Bronchial epithelial cell (primary cell): ENCODE measurements around the gene GLRA2. TPM values are rescaled to one million over a fixed set of nuclear protein-coding genes. Genes with fewer than 3 reads are reported as not detected.
"Not testable (repeated sequence)": the region's sequence is repeated elsewhere in the genome, so short reads cannot be mapped to it uniquely, and the experiment has no call there.

Experiments
- DNase-seq: peaks from one replicate; pipeline ENCODE4 v3.0.0-alpha.2; 2010; ENCODE audit warnings: low read depth
- FAIRE-seq: peaks from 2 replicates; lab custom pipeline; 2011; peaks lifted over from hg19 to GRCh38; lab: Jason Lieb, UNC
- H3K27me3 ChIP-seq: 2 replicates; pipeline ENCODE4 v1.5.1; 2011; ENCODE audit warnings: low read length; ENCODE audit not compliant: control insufficient read depth, insufficient read depth
- H3K36me3 ChIP-seq: 2 replicates; pipeline ENCODE4 v1.5.1; 2011; ENCODE audit warnings: low read length; ENCODE audit not compliant: control insufficient read depth, insufficient read depth
- H3K4me3 ChIP-seq: 2 replicates; pipeline ENCODE4 v1.5.1; 2011; ENCODE audit warnings: mild to moderate bottlenecking, low read depth, low read length, control low read depth
- total RNA-seq: library from RNA; depleted of rRNA; stranded (reverse); fragments of >200 nt; gene quantifications from 2 replicates; pipeline ENCODE4 v1.2.1, GENCODE V29; 2014
- TF ChIP-seq, protein P1 (sequence below): IDR thresholded peaks from 2 replicates; pipeline ENCODE4 v1.5.1; 2011; ENCODE audit warnings: mild to moderate bottlenecking, moderate library complexity, low read length, control low read depth, inconsistent platforms; ENCODE audit not compliant: insufficient read depth, severe bottlenecking

GLRA2 gene
- total RNA-seq, 1 donor from 2014 or later = not detected

DNA sequence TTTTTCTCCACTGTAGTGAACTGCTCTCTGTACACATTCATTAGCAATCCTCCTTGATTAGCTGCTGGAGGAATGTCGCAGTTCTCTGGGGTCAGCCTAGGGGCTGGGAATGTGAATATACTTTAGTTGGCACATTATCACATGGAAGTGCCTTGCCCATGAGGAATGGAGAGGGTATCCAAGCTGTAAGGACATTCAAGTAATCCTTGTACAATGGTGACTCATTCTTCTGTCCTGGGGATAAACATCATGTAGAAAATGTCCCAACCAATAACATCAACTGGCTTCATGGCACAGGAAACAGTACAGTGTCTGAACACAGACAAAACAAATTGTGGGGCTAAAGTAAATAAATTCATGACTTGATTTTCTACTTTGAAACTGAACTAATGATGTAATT lies 147.1 kb downstream of the GLRA2 start:
- FAIRE-seq (no peak), DNase-seq (peak; percentile 17)
- no peaks in the 10 kb centered on the region for H3K36me3 ChIP-seq
- no peaks in the 10 kb centered on the region for H3K27me3 ChIP-seq
- H3K4me3 ChIP-seq = no peak overlapping the region
- TF ChIP-seq, protein P1, sequence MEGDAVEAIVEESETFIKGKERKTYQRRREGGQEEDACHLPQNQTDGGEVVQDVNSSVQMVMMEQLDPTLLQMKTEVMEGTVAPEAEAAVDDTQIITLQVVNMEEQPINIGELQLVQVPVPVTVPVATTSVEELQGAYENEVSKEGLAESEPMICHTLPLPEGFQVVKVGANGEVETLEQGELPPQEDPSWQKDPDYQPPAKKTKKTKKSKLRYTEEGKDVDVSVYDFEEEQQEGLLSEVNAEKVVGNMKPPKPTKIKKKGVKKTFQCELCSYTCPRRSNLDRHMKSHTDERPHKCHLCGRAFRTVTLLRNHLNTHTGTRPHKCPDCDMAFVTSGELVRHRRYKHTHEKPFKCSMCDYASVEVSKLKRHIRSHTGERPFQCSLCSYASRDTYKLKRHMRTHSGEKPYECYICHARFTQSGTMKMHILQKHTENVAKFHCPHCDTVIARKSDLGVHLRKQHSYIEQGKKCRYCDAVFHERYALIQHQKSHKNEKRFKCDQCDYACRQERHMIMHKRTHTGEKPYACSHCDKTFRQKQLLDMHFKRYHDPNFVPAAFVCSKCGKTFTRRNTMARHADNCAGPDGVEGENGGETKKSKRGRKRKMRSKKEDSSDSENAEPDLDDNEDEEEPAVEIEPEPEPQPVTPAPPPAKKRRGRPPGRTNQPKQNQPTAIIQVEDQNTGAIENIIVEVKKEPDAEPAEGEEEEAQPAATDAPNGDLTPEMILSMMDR = no peak

DNA sequence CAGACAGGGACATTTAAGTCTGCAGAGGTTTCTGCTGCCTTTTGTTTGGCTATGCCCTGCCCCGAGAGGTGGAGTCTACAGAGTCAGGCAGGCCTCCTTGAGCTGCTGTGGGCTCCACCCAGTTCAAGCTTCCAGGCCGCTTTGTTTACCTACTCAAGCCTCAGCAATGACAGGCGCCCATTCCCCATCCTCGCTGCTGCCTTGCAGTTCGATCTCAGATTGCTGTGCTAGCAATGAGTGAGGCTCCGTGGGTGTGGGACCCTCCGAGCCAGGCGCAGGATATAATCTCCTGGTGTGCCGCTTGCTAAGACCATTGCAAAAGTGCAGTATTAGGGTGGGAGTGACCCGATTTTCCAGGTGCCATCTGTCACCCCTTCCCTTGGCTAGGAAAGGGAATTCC lies 159.0 kb downstream of the GLRA2 start:
- FAIRE-seq = not testable (repeated sequence)

DNA sequence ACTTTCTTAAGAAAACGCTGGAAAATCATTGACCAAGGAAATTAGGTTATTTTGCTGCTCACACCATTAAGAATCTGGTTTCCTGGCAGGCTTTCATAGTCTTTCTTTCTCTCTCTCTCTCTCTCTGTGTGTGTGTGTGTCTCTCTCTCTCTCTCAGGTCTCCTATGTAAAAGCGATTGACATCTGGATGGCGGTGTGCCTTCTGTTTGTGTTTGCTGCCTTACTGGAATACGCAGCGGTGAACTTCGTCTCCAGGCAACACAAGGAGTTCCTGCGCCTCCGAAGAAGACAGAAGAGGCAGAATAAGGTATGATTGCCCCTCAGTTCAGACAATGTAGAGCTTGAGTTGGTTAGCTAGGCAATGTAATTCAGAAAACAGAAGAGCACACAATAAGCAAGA lies 161.2 kb downstream of the GLRA2 start:
- H3K27me3 ChIP-seq = no peaks in the 10 kb centered on the region
- FAIRE-seq (no peak), DNase-seq (no peak)
- TF ChIP-seq, protein P1 = no peak
- no peaks in the 10 kb centered on the region for H3K36me3 ChIP-seq
- H3K4me3 ChIP-seq = no peak overlapping the region

More for the DNA sequence above, 159.0 kb downstream of the GLRA2 start:
- DNase-seq, H3K27me3 ChIP-seq, H3K36me3 ChIP-seq, H3K4me3 ChIP-seq: not testable (repeated sequence)

DNA sequence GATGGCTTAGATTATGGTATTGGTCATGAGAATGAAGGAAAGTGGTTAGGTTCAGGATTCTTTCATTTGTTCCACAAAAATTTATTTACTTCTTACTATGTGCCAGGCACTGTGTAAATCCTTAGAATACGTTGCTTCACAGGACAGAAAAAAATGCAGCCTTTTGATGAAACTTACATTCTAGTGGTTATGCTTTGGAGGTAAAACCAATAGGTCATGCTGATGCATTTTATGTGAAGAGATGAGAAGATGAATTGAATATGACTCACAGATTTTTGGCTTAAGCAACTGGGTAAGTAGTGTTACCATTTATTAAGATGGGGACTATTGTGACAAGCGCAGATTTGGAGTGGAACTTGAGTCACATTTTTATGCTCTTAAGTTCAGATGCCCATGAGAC lies 165.3 kb downstream of the GLRA2 start:
- FAIRE-seq (no peak), DNase-seq (peak; percentile 1)
- Histone ChIP-seq H3K4me3 (no peak overlapping the region), H3K36me3 (no peaks in the 10 kb centered on the region), H3K27me3 (no peaks in the 10 kb centered on the region)
- TF ChIP-seq, protein P1 = no peak

DNA sequence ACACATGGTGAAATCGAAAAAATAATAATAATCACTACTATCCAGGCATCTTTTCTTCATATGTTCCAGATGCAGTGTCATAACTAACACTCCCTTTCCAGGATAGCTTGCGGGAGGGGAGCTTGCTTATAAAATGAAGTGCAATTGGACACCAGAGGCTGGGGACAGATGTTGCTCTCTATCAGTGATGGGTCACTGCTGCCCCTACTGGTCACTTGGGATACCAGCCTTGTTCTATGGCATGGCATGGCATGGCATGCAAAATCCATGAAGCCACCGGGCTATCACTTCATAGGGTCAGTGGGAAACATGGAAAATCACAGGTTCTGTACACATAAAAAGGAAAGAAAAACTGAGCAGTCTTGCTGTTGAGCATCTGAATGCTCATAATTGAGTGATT lies 168.1 kb downstream of the GLRA2 start:
- no peaks in the 10 kb centered on the region for H3K36me3 ChIP-seq
- TF ChIP-seq, protein P1 = peak; percentile 65
- H3K4me3 ChIP-seq = no peak overlapping the region
- no peaks in the 10 kb centered on the region for H3K27me3 ChIP-seq
- peak; percentile 11 for DNase-seq
- no peak for FAIRE-seq

DNA sequence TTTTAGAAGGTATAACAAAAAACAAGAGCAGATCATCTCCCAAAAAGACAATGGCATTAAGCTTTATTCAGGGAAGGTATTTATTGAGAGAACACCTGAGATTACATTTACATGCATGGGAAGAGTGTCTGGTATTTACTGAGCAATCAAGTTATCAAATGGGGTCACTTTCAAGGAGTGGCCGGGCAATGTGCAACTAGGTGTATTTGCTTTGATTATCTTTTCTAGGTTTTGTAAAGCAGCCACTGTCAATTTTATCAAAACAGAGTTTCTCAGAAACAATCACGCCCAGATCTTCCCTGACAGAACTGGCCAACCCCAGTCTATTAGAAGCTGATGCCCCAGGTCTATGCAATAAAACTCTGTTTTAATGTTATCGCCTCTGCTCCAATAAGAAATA lies 169.5 kb downstream of the GLRA2 start:
- no peaks in the 10 kb centered on the region for H3K36me3 ChIP-seq
- TF ChIP-seq, protein P1 = no peak
- FAIRE-seq (no peak), DNase-seq (no peak)
- H3K4me3 ChIP-seq = no peak overlapping the region
- H3K27me3 ChIP-seq = no peaks in the 10 kb centered on the region
